H1 (cell line): ENCODE data around the gene DIAPH1. TPM values are rescaled to one million over a fixed set of nuclear protein-coding genes. Genes with fewer than 3 reads are reported as not detected.

Source experiments
- BCL11A ChIP-seq, 2 experiments: IDR thresholded peaks; one replicate each; pipeline ENCODE4 v1.6.1; 2011; ENCODE audit warnings: low read depth in 2 of 2, low read length in 2 of 2, mild to moderate bottlenecking in 2 of 2
- CEBPB ChIP-seq: IDR thresholded peaks from 2 replicates; pipeline ENCODE4 v1.6.1; 2012; ENCODE audit warnings: low read depth, low read length
- CHD1 ChIP-seq: IDR thresholded peaks from 2 replicates; pipeline ENCODE4 v1.6.1; 2012; ENCODE audit warnings: low read depth, low read length, improper control_type of control experiment
- EGR1 ChIP-seq: IDR thresholded peaks from 2 replicates; pipeline ENCODE4 v1.6.1; 2011; ENCODE audit warnings: low read depth, low read length, borderline replicate concordance
- KDM4A ChIP-seq: IDR thresholded peaks from one replicate; pipeline ENCODE4 v1.7.1; 2012; ENCODE audit warnings: low read depth, mild to moderate bottlenecking, moderate library complexity, low read length, inconsistent platforms; ENCODE audit not compliant: severe bottlenecking
- PHF8 ChIP-seq: fragments of 200-600 bp; sonication (generic); conservative IDR thresholded peaks from 2 replicates; pipeline ENCODE4 v1.7.1; 2012; ENCODE audit warnings: low read depth, mild to moderate bottlenecking, inconsistent platforms, low read length, moderate library complexity
- POLR2A ChIP-seq, 2 experiments: IDR thresholded peaks; 1 replicate in 1 of 2; 2 replicates in 1 of 2; pipeline ENCODE4 v1.6.1; 2011; ENCODE audit warnings: low read depth in 2 of 2, low read length in 2 of 2, mild to moderate bottlenecking in 2 of 2; ENCODE audit errors: control extremely low read depth in 1 of 2
- POU5F1 ChIP-seq: IDR thresholded peaks from 2 replicates; pipeline ENCODE4 v1.6.1; 2011; ENCODE audit warnings: low read depth, mild to moderate bottlenecking, low read length, moderate library complexity
- RAD21 ChIP-seq, 2 experiments: IDR thresholded peaks in 1 of 2; conservative IDR thresholded peaks in 1 of 2; 2 replicates each; pipeline ENCODE4 v1.6.1; 2011; ENCODE audit warnings: low read depth in 2 of 2, low read length in 2 of 2, improper control_type of control experiment in 1 of 2, inconsistent platforms in 1 of 2, mild to moderate bottlenecking in 1 of 2, moderate library complexity in 1 of 2
- RFX5 ChIP-seq: IDR thresholded peaks from 2 replicates; pipeline ENCODE4 v1.6.1; 2011; ENCODE audit warnings: low read depth, low read length, improper control_type of control experiment, borderline replicate concordance
- RXRA ChIP-seq: IDR thresholded peaks from 2 replicates; pipeline ENCODE4 v1.6.1; 2011; ENCODE audit warnings: low read depth, mild to moderate bottlenecking, low read length, moderate library complexity; ENCODE audit not compliant: insufficient read depth
- SIN3A ChIP-seq, 2 experiments: IDR thresholded peaks in 1 of 2; conservative IDR thresholded peaks in 1 of 2; 2 replicates each; pipeline ENCODE4 v1.6.1; 2011 to 2012; ENCODE audit warnings: low read length in 2 of 2, improper control_type of control experiment in 1 of 2, low read depth in 1 of 2, mild to moderate bottlenecking in 1 of 2
- SP1 ChIP-seq: IDR thresholded peaks from 2 replicates; pipeline ENCODE4 v1.6.1; 2011; ENCODE audit warnings: low read depth, low read length
- SUZ12 ChIP-seq: fragments of 200-600 bp; sonication (generic); IDR thresholded peaks from 2 replicates; pipeline ENCODE4 v1.6.1; 2012; ENCODE audit warnings: mild to moderate bottlenecking, inconsistent platforms, low read length, moderate library complexity, mixed read lengths
- TAF7 ChIP-seq: optimal IDR thresholded peaks from 2 replicates; pipeline ENCODE3; 2011; ENCODE audit warnings: low read depth, mild to moderate bottlenecking, inconsistent platforms, low read length, moderate library complexity, borderline replicate concordance
- TCF12 ChIP-seq: IDR thresholded peaks from 2 replicates; pipeline ENCODE4 v1.6.1; 2011; ENCODE audit warnings: low read depth, mild to moderate bottlenecking, low read length
- TEAD4 ChIP-seq: IDR thresholded peaks from 2 replicates; pipeline ENCODE4 v1.6.1; 2012; ENCODE audit warnings: low read depth, low read length, inconsistent platforms, mixed read lengths
- ZNF274 ChIP-seq: IDR thresholded peaks from 2 replicates; pipeline ENCODE4 v1.7.0; 2012; ENCODE audit warnings: low read length, borderline replicate concordance; ENCODE audit errors: extremely low read depth
- polyA plus RNA-seq, 7 experiments: library from polyadenylated mRNA; depleted of rRNA in 3 of 7; stranded (reverse) in 5 of 7; unstranded in 2 of 7; fragments of >200 nt in 5 of 7; fragments of 200-250 nt in 2 of 7; gene quantifications; 1 replicate in 5 of 7; 2 replicates in 1 of 7; 4 replicates in 1 of 7; pipeline versions ENCODE4 v1.2.1 to v1.2.3, GENCODE V29; 2011 to 2013; ENCODE audit warnings: missing spikeins in 2 of 7, mixed read lengths in 2 of 7
- total RNA-seq: library from RNA; stranded (reverse); fragmentation: NEBNext Ultra II Directional; extraction: Animal tissue kit (Norgen Biotek cat#: 25700); gene quantifications from 2 replicates; pipeline ENCODE4 v1.2.1, GENCODE V29; 2021
- TF ChIP-seq, protein P1 (sequence below): IDR thresholded peaks from 2 replicates; pipeline ENCODE4 v1.6.1; 2012; ENCODE audit warnings: inconsistent platforms
- TF ChIP-seq, protein P2 (sequence below), 3 experiments: IDR thresholded peaks; 1 replicate in 2 of 3; 2 replicates in 1 of 3; pipeline versions ENCODE4 v1.5.1 to v1.6.1; 2011; ENCODE audit warnings: low read length in 3 of 3, mild to moderate bottlenecking in 3 of 3, inconsistent platforms in 2 of 3, low read depth in 1 of 3, moderate library complexity in 1 of 3; ENCODE audit not compliant: insufficient read depth in 1 of 3; ENCODE audit errors: control extremely low read depth in 1 of 3
- TF ChIP-seq, protein P3 (sequence below): IDR thresholded peaks from 2 replicates; pipeline ENCODE4 v1.6.1; 2011; ENCODE audit warnings: low read depth, mild to moderate bottlenecking, low read length; ENCODE audit not compliant: insufficient read depth

Gene DIAPH1
- total and polyA plus RNA-seq, 2 of the 8 experiments (the other 6 are each of a cell fraction or from before 2014, with no cell fraction given) = 61.2 to 114 TPM

DNA sequence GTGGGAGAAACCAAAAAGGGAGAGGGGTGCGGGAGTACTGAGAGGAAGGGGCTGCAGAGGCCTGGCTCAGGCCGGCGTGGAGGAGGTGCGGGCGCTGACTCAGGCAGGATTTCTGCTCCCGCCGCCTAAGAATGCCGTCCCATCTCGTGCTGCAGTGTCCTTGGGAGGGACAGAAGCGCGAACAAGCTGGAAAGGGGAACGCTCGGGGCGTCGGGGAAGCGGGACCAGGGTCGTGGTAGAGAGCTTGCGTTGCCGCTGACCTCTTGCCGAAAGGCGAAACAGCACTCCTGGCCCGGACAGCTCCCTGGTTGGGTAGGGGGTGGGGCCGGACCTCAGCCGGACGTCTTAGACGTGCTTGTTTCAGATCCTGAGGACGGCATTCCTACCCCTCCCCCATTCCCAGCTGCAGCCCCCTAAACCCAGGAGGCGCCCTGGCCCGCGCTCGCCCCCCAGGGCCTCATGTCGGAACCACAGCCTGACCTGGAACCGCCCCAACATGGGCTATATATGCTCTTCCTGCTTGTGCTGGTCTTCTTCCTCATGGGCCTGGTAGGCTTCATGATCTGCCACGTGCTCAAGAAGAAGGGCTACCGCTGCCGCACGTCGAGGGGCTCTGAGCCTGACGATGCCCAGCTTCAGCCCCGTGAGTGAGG lies 19.1 kb upstream of the DIAPH1 start (continued):
- TF ChIP-seq, protein P1, sequence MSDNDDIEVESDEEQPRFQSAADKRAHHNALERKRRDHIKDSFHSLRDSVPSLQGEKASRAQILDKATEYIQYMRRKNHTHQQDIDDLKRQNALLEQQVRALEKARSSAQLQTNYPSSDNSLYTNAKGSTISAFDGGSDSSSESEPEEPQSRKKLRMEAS = peak; percentile 94
- TF ChIP-seq POU5F1 = no peak
- no peak for TF ChIP-seq KDM4A
- no peak; the same call in 1 of the 2 replicates for TF ChIP-seq PHF8
- TF ChIP-seq BCL11A (IDR thresholded peaks at IDR 0.05; ENCODE audit: low read depth in 2 of 2, low read length in 2 of 2) = no peak
- no peak for TF ChIP-seq RXRA
- peak in 1 of 2 experiments; percentile 58; a peak in 1 of 3 replicates for TF ChIP-seq POLR2A (IDR thresholded peaks at IDR 0.05; ENCODE audit: control extremely low read depth in 1 of 2, low read depth in 2 of 2, low read length in 2 of 2)
- TF ChIP-seq EGR1 = no peak
- peak; percentile 86 for TF ChIP-seq SP1
- TF ChIP-seq ZNF274 = no peak
- peak; percentile 88 for TF ChIP-seq TEAD4
- TF ChIP-seq RAD21 (IDR thresholded peaks at IDR 0.05 in 1 of 2, conservative IDR thresholded peaks at IDR 0.05 in 1 of 2; ENCODE audit: low read depth in 2 of 2, low read length in 2 of 2) = peak; percentile 49 to 56
- TF ChIP-seq TCF12 = peak; percentile 94
- TF ChIP-seq SIN3A (conservative IDR thresholded peaks at IDR 0.05 in 1 of 2, IDR thresholded peaks at IDR 0.05 in 1 of 2; ENCODE audit: low read depth in 1 of 2, low read length in 2 of 2) = peak; percentile 99
- no peak for TF ChIP-seq CEBPB
- TF ChIP-seq CHD1 = no peak
- no peak for TF ChIP-seq TAF7
- TF ChIP-seq RFX5 = no peak
- no peak for TF ChIP-seq SUZ12
- TF ChIP-seq, protein P2, sequence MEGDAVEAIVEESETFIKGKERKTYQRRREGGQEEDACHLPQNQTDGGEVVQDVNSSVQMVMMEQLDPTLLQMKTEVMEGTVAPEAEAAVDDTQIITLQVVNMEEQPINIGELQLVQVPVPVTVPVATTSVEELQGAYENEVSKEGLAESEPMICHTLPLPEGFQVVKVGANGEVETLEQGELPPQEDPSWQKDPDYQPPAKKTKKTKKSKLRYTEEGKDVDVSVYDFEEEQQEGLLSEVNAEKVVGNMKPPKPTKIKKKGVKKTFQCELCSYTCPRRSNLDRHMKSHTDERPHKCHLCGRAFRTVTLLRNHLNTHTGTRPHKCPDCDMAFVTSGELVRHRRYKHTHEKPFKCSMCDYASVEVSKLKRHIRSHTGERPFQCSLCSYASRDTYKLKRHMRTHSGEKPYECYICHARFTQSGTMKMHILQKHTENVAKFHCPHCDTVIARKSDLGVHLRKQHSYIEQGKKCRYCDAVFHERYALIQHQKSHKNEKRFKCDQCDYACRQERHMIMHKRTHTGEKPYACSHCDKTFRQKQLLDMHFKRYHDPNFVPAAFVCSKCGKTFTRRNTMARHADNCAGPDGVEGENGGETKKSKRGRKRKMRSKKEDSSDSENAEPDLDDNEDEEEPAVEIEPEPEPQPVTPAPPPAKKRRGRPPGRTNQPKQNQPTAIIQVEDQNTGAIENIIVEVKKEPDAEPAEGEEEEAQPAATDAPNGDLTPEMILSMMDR (IDR thresholded peaks at IDR 0.05; ENCODE audit: control extremely low read depth in 1 of 3, insufficient read depth in 1 of 3, low read depth in 1 of 3, low read length in 3 of 3) = peak in 2 of 3 experiments; percentile 64 to 67; a peak in 3 of 4 replicates
- TF ChIP-seq, protein P3, sequence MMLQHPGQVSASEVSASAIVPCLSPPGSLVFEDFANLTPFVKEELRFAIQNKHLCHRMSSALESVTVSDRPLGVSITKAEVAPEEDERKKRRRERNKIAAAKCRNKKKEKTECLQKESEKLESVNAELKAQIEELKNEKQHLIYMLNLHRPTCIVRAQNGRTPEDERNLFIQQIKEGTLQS = no peak
